Breast epithelium (tissue), 3 donors: ENCODE results near the gene TCTN1.

Experiments used
- POLR2AphosphoS5 ChIP-seq, 3 donors: sonication (generic); formaldehyde crosslinking; IDR thresholded peaks; one replicate each; pipeline ENCODE4 v1.6.1; 2017; ENCODE audit warnings: antibody characterized with exemption in 3 of 3
- TF ChIP-seq, protein P1 (sequence below), 3 donors: fragments of 450-650 bp; IDR thresholded peaks; one replicate each; pipeline ENCODE4 v1.5.1; 2016 to 2017; ENCODE audit warnings: antibody characterized with exemption in 3 of 3, mild to moderate bottlenecking in 3 of 3, moderate library complexity in 3 of 3

DNA sequence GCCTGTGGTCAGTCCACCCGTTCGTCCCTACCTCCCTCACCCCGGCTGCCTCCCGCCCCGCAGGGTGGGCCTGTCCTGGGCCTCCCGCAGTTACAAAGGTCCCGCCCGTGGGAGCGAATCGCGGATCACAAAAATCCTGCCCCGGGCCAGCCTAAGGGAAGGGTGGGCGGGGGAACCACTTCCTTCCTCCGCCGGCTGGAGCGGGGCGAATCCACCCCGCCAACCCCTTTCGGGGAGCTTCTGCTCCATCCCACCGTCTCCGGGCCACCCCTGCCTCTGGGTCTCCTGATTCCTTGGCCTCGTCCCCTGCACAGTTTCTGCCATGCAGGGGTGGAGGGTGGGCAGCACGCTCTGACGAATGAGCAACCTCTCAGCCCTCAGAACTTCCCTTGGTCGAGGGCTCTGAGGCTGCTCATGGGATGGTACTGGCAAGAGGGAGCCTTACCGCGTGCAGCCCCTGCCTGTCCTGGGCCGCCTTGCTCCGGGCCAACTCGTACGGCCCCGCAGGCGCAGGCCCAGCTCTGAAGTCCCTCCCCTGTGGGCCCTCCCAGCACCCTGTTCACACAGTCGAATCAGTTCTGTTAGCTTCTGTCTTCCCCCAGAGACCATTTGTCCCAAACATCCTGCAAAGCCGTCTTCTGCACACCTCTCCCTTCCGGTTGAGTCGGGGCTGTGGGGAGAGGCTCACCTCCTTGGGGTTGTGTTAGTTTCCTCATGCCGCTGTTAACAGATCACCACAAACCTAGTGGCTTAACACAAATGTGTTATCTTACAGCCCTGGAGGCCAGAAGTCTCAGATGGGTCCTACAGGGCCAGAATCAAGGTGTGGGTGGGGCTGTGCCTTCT lies 75.6 kb downstream of the TCTN1 start:
- TF ChIP-seq, protein P1, sequence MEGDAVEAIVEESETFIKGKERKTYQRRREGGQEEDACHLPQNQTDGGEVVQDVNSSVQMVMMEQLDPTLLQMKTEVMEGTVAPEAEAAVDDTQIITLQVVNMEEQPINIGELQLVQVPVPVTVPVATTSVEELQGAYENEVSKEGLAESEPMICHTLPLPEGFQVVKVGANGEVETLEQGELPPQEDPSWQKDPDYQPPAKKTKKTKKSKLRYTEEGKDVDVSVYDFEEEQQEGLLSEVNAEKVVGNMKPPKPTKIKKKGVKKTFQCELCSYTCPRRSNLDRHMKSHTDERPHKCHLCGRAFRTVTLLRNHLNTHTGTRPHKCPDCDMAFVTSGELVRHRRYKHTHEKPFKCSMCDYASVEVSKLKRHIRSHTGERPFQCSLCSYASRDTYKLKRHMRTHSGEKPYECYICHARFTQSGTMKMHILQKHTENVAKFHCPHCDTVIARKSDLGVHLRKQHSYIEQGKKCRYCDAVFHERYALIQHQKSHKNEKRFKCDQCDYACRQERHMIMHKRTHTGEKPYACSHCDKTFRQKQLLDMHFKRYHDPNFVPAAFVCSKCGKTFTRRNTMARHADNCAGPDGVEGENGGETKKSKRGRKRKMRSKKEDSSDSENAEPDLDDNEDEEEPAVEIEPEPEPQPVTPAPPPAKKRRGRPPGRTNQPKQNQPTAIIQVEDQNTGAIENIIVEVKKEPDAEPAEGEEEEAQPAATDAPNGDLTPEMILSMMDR (IDR thresholded peaks at IDR 0.05): no peak
- no peak for TF ChIP-seq POLR2AphosphoS5 (IDR thresholded peaks at IDR 0.05)
